DMS153 (cell line): ENCODE data around the gene RPS6KA2.

Source experiments
- DNase-seq: peaks from one replicate; lab custom pipeline; 2025; lab: John Stamatoyannopoulos, UW

RPS6KA2 gene

GRCh38 chr6:166627033-166627874, at the start of gene RPS6KA2:
TSS of gene RPS6KA2 (minus strand) at chr6:166627251. CDS start at chr6:166627019, 232 bp downstream.
- DNase-seq, result peak; percentile 98

GRCh38 chr6:166676270-166676860, 49.3 kb upstream of the RPS6KA2 start:
- DNase-seq, result no peak

GRCh38 chr6:166675736-166676135, 48.7 kb upstream of the RPS6KA2 start:
- DNase-seq, result peak; percentile 18

- no peak for DNase-seq
Observed at GRCh38 chr6:166673309-166673708, 46.3 kb upstream of the RPS6KA2 start.

GRCh38 chr6:166672624-166673206, 45.7 kb upstream of the RPS6KA2 start:
- DNase-seq, result no peak

GRCh38 chr6:166672146-166672545, 45.1 kb upstream of the RPS6KA2 start:
- DNase-seq, result no peak

GRCh38 chr6:166671434-166672081, 44.5 kb upstream of the RPS6KA2 start:
- DNase-seq, result no peak

GRCh38 chr6:166670894-166671293, 43.8 kb upstream of the RPS6KA2 start:
- DNase-seq, result no peak

GRCh38 chr6:166670013-166670412, 43.0 kb upstream of the RPS6KA2 start:
- DNase-seq, result no peak

- no peak for DNase-seq
Observed at GRCh38 chr6:166667796-166668610, 41.0 kb upstream of the RPS6KA2 start.

- DNase-seq, result peak; percentile 15
Observed at GRCh38 chr6:166664135-166664534, 37.1 kb upstream of the RPS6KA2 start.

GRCh38 chr6:166663568-166663967, 36.5 kb upstream of the RPS6KA2 start:
- DNase-seq, result no peak

GRCh38 chr6:166662690-166663089, 35.6 kb upstream of the RPS6KA2 start:
- no peak for DNase-seq

- no peak for DNase-seq
Observed at GRCh38 chr6:166661327-166662085, 34.5 kb upstream of the RPS6KA2 start.

- DNase-seq, result no peak
Observed at GRCh38 chr6:166660157-166660688, 33.2 kb upstream of the RPS6KA2 start.

GRCh38 chr6:166659581-166659980, 32.5 kb upstream of the RPS6KA2 start:
- DNase-seq, result no peak

GRCh38 chr6:166658792-166659150, 31.7 kb upstream of the RPS6KA2 start:
- no peak for DNase-seq

GRCh38 chr6:166658115-166658791, 31.2 kb upstream of the RPS6KA2 start:
- no peak for DNase-seq

- no peak for DNase-seq
Observed at GRCh38 chr6:166657531-166657930, 30.5 kb upstream of the RPS6KA2 start.
